Ascending aorta (tissue), 2 donors: ENCODE data around the gene AK4. TPM values are rescaled to one million over a fixed set of nuclear protein-coding genes. Genes with fewer than 3 reads are reported as not detected.

Source experiments
- DNase-seq, 2 donors: peaks; one replicate each; pipeline ENCODE4 v3.0.0-alpha.2; 2019; ENCODE audit warnings: low spot score in 2 of 2
- H3K27ac ChIP-seq, 2 donors: fragments of 200-600 bp; sonication (generic); one replicate each; pipeline ENCODE4 v1.5.1; 2016 to 2017; ENCODE audit warnings: mild to moderate bottlenecking in 1 of 2
- H3K27me3 ChIP-seq: fragments of 200-600 bp; sonication (generic); one replicate; pipeline ENCODE4 v1.5.1; 2017
- H3K36me3 ChIP-seq, 2 donors: fragments of 200-600 bp; sonication (generic); one replicate each; pipeline ENCODE4 v1.5.1; 2016
- H3K4me1 ChIP-seq, 2 donors: fragments of 200-600 bp; sonication (generic); one replicate each; pipeline ENCODE4 v1.5.1; 2016 to 2017; ENCODE audit warnings: mild to moderate bottlenecking in 1 of 2
- H3K4me3 ChIP-seq, 2 donors: fragments of 200-600 bp; sonication (generic); one replicate each; pipeline ENCODE4 v1.5.1; 2016 to 2017; ENCODE audit warnings: mild to moderate bottlenecking in 1 of 2
- H3K9me3 ChIP-seq, 2 donors: fragments of 200-600 bp; sonication (generic); one replicate each; pipeline ENCODE4 v1.5.1; 2016
- intact Hi-C: fragments of 100-400 bp; cut with DNase I; formaldehyde crosslinking; loops from one replicate; pipeline ENCODE4 v1.15.1; 2023
- total RNA-seq: library from RNA; depleted of rRNA; stranded (reverse); fragments of >200 nt; gene quantifications from one replicate; pipeline ENCODE4 v1.1.0, GENCODE V29; 2016
- TF ChIP-seq, protein P1 (sequence below), 3 experiments: fragments of 200-600 bp in 2 of 3; fragments of 450-650 bp in 1 of 3; sonication (generic) in 2 of 3; IDR thresholded peaks; one replicate each; pipeline ENCODE4 v1.5.1; 2016 to 2019; ENCODE audit warnings: antibody characterized with exemption in 3 of 3, mild to moderate bottlenecking in 1 of 3, moderate library complexity in 1 of 3

The AK4 gene
- total RNA-seq, 1 donor from 2014 or later = 29.5 TPM

DNA sequence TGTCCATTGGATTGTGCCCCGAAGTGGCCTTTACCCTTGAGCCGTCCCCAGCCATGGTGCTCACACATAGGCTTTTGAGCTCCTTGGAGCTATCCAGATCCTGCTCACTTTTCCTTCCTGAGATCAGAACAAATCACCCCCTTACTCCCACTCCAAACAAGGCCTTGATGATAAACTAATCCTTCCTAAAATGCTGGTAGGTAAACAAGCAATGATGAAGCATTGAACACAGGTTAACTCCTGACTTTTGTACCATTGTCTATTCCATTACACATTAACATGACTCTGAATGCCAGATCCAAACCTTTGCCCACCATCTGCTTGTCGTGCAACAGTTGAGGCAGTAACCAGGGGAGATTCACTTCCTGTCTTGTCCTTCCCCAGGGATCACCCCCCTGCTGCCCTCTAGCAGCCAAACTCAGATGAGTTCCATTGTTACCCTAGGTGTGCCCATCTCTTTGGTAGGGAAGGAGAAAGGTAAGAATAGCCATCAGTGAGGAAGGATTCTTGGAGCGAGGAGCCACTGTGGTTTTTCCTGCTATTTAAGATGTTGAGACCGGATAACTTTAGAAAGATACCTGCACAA, 81.8 kb downstream of the AK4 start:
- Histone ChIP-seq H3K27me3 (no peaks in the 10 kb centered on the region), H3K4me3 (no peak overlapping the region), H3K36me3 (peaks cover 5 to 17% of the 10 kb centered on the region in 2 donors), H3K4me1 (no peaks in the 10 kb centered on the region), H3K27ac (no peak overlapping the region), H3K9me3 (no peaks in the 10 kb centered on the region)
- intact Hi-C loops = no loop called here
- no peak for DNase-seq
- TF ChIP-seq, protein P1, sequence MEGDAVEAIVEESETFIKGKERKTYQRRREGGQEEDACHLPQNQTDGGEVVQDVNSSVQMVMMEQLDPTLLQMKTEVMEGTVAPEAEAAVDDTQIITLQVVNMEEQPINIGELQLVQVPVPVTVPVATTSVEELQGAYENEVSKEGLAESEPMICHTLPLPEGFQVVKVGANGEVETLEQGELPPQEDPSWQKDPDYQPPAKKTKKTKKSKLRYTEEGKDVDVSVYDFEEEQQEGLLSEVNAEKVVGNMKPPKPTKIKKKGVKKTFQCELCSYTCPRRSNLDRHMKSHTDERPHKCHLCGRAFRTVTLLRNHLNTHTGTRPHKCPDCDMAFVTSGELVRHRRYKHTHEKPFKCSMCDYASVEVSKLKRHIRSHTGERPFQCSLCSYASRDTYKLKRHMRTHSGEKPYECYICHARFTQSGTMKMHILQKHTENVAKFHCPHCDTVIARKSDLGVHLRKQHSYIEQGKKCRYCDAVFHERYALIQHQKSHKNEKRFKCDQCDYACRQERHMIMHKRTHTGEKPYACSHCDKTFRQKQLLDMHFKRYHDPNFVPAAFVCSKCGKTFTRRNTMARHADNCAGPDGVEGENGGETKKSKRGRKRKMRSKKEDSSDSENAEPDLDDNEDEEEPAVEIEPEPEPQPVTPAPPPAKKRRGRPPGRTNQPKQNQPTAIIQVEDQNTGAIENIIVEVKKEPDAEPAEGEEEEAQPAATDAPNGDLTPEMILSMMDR (IDR thresholded peaks at IDR 0.05) = no peak

DNA sequence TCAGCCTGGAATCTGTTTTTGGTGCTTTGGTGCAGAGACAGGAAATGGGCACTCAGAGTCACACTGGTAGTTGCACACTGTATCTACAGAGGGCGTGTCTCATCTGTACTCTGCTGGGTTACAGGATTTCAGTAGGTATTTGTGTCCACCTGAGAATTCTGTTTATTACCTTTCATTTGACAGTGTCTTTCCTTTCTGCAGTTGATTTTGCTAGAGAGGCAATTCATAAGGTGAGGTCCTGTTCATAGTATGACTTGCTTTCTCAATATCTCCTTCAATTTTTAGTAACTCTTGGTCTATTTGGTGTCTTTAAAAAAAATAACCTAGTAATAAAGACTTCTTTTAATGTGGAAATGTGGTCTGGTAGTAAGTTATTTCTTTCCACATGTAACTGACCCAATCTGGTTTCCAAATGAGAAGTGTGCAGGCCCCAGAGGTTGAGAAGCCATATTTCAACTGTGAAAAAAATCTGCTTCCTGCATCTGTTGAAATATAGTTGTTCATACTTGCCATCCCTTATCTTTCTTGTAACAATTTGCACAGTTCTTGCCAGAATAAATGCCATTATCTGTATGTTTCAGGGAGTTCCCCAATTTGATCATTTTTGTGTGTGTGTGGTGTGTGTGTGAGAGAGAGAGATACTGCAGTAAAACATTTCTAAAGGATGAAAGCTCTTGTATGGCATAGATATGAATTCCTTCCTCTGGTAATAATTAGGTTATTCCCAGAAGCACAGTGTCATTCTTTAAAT, 82.9 kb downstream of the AK4 start:
- no peak overlapping the region for H3K27ac ChIP-seq
- peaks cover 0 to 11% of the 10 kb centered on the region in 2 donors for H3K36me3 ChIP-seq
- no peaks in the 10 kb centered on the region for H3K9me3 ChIP-seq
- no peaks in the 10 kb centered on the region for H3K4me1 ChIP-seq
- intact Hi-C loops = no loop called here
- no peaks in the 10 kb centered on the region for H3K27me3 ChIP-seq
- TF ChIP-seq, protein P1 (IDR thresholded peaks at IDR 0.05) = no peak
- no peak overlapping the region for H3K4me3 ChIP-seq
- no peak for DNase-seq

DNA sequence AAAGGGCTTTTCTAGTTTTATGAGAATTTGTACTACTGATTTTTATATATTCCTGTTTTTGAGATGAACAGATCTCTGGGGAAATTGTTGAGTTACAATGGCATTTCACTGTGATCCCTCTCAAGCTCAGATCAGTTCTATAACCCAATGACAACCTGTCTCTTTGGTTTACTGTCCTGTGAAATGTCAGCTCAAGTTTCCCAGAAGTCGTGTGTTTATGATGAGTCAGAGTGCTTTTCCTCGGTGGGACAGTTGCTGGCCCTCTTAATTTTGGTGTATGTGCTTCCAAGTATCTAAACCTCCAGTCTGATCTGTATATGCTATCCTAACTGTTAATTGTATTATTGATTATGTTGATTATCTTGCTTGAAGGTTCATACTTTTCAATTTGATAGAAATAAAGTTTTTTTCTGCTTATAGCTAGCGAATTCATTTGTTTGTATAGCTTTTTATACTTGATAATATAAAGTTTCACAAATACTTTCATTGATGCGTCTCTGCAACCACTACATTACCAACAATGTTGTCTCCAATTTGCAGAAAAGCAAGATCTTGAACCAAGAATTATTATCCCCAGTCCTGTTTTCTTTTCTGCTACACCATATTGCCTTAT, 83.8 kb downstream of the AK4 start:
- Histone ChIP-seq H3K27me3 (no peaks in the 10 kb centered on the region), H3K27ac (no peak overlapping the region), H3K4me3 (no peak overlapping the region), H3K4me1 (no peaks in the 10 kb centered on the region), H3K9me3 (no peaks in the 10 kb centered on the region), H3K36me3 (peaks cover 0 to 11% of the 10 kb centered on the region in 2 donors)
- TF ChIP-seq, protein P1 (IDR thresholded peaks at IDR 0.05) = no peak
- intact Hi-C loops = no loop called here
- no peak for DNase-seq

DNA sequence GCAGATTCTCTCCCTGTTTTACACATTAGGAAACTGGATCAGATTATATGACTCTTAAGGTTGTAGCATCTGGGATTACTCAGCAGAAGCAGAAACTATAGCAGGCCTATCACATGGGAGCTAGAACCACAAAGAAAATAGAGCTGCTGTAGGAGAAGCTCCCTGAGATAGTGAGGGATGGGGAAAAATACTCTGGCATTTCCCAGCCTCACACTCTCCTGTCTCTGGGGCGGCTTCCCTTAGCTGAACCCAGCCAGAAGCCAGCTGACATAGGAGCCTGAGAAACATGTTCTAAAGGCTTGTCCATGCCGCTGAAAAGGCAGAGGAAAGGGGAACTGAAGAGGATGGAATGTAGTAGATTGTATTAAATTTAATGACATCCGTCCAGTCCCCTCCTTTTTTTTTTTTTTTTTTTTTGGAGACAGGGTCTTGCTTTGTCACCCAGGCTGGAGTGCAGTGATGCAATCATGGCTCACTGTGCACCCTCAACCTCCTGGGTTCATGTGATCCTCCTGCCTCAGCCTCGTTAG, 84.5 kb downstream of the AK4 start:
- no peak for DNase-seq
- H3K27me3 ChIP-seq = no peaks in the 10 kb centered on the region
- no peak overlapping the region for H3K27ac ChIP-seq
- TF ChIP-seq, protein P1 (IDR thresholded peaks at IDR 0.05) = no peak
- peaks cover 0 to 11% of the 10 kb centered on the region in 2 donors for H3K36me3 ChIP-seq
- intact Hi-C loops = no loop called here
- no peak overlapping the region for H3K4me3 ChIP-seq
- no peaks in the 10 kb centered on the region for H3K4me1 ChIP-seq
- no peaks in the 10 kb centered on the region for H3K9me3 ChIP-seq

DNA sequence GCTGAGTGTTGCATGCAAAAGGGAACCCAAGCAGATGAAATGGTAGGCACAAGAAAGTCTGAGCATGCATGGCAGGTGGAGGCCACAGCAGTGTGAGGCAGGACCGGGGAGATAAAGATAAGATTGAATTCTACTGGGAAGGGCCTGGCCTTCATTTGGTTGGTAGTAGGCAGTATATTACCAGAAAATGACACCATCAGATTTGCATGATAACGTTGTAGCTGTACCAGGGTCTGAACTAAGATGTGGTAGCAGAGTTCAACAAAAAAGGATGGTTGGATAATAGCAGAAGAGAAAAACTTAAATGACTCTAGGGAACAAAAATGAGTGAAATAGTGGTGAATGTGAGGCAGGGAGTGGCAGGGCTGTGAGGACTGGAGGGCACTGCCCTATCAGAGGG, 85.8 kb downstream of the AK4 start:
- Histone ChIP-seq H3K36me3 (peaks cover 0 to 11% of the 10 kb centered on the region in 2 donors), H3K4me3 (no peak overlapping the region), H3K4me1 (no peaks in the 10 kb centered on the region), H3K9me3 (no peaks in the 10 kb centered on the region), H3K27ac (no peak overlapping the region), H3K27me3 (no peaks in the 10 kb centered on the region)
- TF ChIP-seq, protein P1 (IDR thresholded peaks at IDR 0.05) = no peak
- intact Hi-C loops = no loop called here
- DNase-seq = no peak
